NCI-H82 (cell line): ENCODE results near the gene MYOM3.

Experiments
- DNase-seq: peaks from one replicate; lab custom pipeline; 2025; lab: John Stamatoyannopoulos, UW

The MYOM3 gene

GRCh38 chr1:24138476-24139221, 26.7 kb upstream of the MYOM3 start:
- peak; percentile 30 for DNase-seq

GRCh38 chr1:24136956-24137539, 25.1 kb upstream of the MYOM3 start:
- DNase-seq: no peak

GRCh38 chr1:24134376-24134775, 22.4 kb upstream of the MYOM3 start:
- DNase-seq: no peak

GRCh38 chr1:24133819-24134218, 21.9 kb upstream of the MYOM3 start:
- DNase-seq: no peak

- no peak for DNase-seq
Measured at GRCh38 chr1:24130385-24130784, 18.4 kb upstream of the MYOM3 start.

GRCh38 chr1:24127801-24128363, 15.9 kb upstream of the MYOM3 start:
- no peak for DNase-seq

- no peak for DNase-seq
Measured at GRCh38 chr1:24127134-24127800, 15.3 kb upstream of the MYOM3 start.

GRCh38 chr1:24126672-24127023, 14.7 kb upstream of the MYOM3 start:
- no peak for DNase-seq

GRCh38 chr1:24126018-24126671, 14.2 kb upstream of the MYOM3 start:
- DNase-seq: peak; percentile 21

- DNase-seq: no peak
Measured at GRCh38 chr1:24125456-24125855, 13.5 kb upstream of the MYOM3 start.

GRCh38 chr1:24124980-24125379, 13.0 kb upstream of the MYOM3 start:
- no peak for DNase-seq

- no peak for DNase-seq
Measured at GRCh38 chr1:24123611-24124010, 11.7 kb upstream of the MYOM3 start.

- no peak for DNase-seq
Measured at GRCh38 chr1:24122776-24123175, 10.8 kb upstream of the MYOM3 start.

- DNase-seq: no peak
Measured at GRCh38 chr1:24121406-24121805, 9.5 kb upstream of the MYOM3 start.

GRCh38 chr1:24120965-24121364, 9.0 kb upstream of the MYOM3 start:
- DNase-seq: no peak

- DNase-seq: no peak
Measured at GRCh38 chr1:24119859-24120756, 8.2 kb upstream of the MYOM3 start.

- no peak for DNase-seq
Measured at GRCh38 chr1:24119489-24119858, 7.5 kb upstream of the MYOM3 start.

GRCh38 chr1:24118410-24119242, 6.7 kb upstream of the MYOM3 start:
- DNase-seq: no peak

GRCh38 chr1:24117722-24118409, 5.9 kb upstream of the MYOM3 start:
- DNase-seq: no peak

GRCh38 chr1:24117132-24117531, 5.2 kb upstream of the MYOM3 start:
- DNase-seq: no peak
